ENCODE data around the gene GSTO1.

Gene GSTO1

GRCh38 chr10:104300736-104301292, 46.1 kb downstream of the GSTO1 start:
- TF ChIP-seq GATA2 (IDR thresholded peaks at IDR 0.05; ENCODE audit: low read depth, low read length) (no peak), GATA3 (IDR thresholded peaks at IDR 0.05; ENCODE audit: low read depth, low read length) (no peak)

- TF ChIP-seq GATA3 (IDR thresholded peaks at IDR 0.05; ENCODE audit: low read depth, low read length) (no peak), GATA2 (IDR thresholded peaks at IDR 0.05; ENCODE audit: low read depth, low read length) (no peak)
Measured at GRCh38 chr10:104301907-104302690, 47.4 kb downstream of the GSTO1 start.

DNA sequence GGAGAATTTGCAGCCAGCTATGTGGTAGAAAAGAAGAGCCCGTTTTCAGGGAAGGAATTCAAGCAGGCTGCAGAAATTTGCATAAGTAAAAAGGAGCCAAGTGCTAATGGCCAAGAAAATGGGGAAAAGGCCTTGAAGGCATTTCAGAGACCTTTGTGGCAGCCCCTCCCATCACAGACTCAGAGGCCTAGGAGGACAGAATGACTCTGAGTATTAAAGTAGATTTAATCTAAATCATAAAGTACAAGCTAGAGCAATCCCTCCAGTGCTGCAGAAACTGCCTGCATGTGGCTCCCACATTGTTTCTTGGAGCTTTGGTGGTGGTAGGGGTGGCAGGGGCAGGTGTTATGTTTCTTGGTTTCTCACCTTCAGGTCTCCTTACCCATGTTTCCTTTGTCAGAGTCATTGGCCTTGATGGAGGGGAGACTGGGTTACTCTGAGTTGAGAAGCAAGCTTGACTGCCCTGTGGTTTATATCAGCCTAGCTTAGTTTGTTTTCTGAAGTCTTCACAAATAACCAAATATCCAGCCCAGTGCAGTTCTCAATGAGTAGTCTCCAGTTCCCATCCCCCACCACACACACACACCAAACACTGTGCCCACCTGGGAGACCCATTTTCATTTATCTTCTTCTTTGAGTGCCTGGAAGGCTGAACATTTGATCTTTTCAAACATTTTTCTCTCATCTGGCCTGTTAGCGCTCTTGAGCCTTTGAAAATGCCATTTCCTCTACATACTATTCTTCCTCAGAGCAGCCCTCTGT, 49.1 kb downstream of the GSTO1 start:
- TF ChIP-seq GATA2 (IDR thresholded peaks at IDR 0.05; ENCODE audit: low read depth, low read length) (no peak), GATA3 (IDR thresholded peaks at IDR 0.05; ENCODE audit: low read depth, low read length) (no peak)

- no peak for TF ChIP-seq GATA2 (IDR thresholded peaks at IDR 0.05; ENCODE audit: low read depth, low read length)
- TF ChIP-seq GATA3 (IDR thresholded peaks at IDR 0.05; ENCODE audit: low read depth, low read length), result no peak
Measured at GRCh38 chr10:104304356-104304745, 49.7 kb downstream of the GSTO1 start.

DNA sequence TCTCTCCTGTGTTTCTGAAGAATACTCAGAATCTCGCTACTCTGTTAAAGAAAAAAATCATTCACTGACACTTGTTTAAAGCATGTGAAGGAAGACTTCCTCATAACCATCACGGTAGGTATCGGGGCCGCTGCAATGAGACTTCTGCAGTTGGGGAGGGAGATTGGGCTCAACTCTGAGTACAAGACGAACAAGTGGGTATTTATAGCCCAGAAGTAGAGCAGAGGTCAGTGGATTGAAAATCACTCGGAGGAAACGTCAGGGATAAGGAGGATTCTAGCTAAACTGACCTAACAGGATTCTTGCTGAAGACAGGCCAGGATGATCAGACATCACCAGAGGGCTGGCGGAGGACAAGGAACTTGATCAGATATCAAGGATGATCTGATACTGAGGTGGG, 50.2 kb downstream of the GSTO1 start:
- TF ChIP-seq GATA3 (IDR thresholded peaks at IDR 0.05; ENCODE audit: low read depth, low read length) (no peak), GATA2 (IDR thresholded peaks at IDR 0.05; ENCODE audit: low read depth, low read length) (no peak)

DNA sequence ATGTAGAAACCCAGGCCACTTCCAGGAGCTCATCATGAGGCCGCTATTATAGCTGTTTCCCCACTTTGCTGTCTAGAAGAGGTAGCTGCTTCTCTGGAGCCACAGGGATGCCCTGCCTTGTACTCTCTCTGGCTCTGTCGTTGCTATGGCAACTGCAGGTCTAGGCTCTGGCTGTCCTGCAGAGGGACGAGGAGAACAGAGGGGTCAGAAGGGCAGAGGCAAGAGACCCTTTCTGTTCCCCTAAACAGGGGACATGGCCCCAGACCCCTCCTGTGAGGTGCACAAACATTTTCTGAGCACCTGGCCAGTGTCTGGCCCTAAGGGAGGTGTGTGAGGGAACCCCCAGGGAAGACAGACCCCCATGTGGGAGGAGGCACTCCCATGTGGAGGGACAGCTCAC, 52.2 kb downstream of the GSTO1 start:
- TF ChIP-seq GATA2 (IDR thresholded peaks at IDR 0.05; ENCODE audit: low read depth, low read length), result no peak
- no peak for TF ChIP-seq GATA3 (IDR thresholded peaks at IDR 0.05; ENCODE audit: low read depth, low read length)

DNA sequence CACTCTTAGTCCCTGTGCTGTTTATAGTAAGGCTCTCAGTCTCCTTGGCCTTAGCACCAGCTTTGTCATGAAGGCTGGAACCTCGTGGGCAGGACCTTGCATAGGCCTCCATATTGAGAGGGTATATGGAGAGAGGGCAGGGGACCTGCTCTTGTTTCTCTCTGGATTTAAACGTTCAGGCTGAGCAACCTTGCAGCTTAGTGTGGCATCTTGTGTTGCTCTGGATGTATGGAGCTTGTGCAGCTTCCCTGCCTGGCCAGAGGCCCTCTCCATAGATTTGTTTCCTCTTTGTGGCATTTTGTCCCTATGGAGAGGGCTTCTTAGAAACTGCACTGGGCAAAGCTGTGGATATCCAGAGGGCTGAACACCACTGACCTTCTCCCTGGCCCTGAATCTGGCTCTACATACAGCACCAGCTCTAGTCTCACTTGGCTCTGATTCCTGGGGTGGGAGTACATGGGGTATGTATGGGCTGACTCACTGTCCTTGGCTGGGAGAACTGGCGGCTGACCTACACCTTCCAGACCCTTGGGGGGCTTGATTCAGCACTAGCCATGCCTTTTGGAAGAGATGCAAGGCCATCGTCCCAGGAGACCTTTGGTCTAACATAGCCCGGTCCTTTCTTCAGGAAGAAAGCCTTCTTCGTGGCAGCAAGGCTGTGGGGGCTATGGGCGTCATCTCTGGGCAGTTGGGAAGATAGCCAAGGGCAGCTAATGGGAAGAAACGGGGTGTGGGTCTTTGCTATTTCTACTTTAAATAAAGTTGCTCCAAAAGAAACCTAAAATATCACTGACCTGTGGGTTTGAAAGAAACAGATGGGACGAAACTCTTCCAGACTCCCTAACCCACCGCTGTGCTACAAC, 53.1 kb downstream of the GSTO1 start:
- no peak for TF ChIP-seq GATA2 (IDR thresholded peaks at IDR 0.05; ENCODE audit: low read depth, low read length)
- TF ChIP-seq GATA3 (IDR thresholded peaks at IDR 0.05; ENCODE audit: low read depth, low read length), result no peak

- TF ChIP-seq GATA3 (IDR thresholded peaks at IDR 0.05; ENCODE audit: low read depth, low read length) (no peak), GATA2 (IDR thresholded peaks at IDR 0.05; ENCODE audit: low read depth, low read length) (no peak)
Measured at GRCh38 chr10:104308439-104308903, 53.8 kb downstream of the GSTO1 start.

GRCh38 chr10:104309980-104310978, 55.6 kb downstream of the GSTO1 start:
- TF ChIP-seq GATA3 (IDR thresholded peaks at IDR 0.05; ENCODE audit: low read depth, low read length) (no peak), GATA2 (IDR thresholded peaks at IDR 0.05; ENCODE audit: low read depth, low read length) (peak; percentile 22; the same call in 1 of the 2 replicates)

DNA sequence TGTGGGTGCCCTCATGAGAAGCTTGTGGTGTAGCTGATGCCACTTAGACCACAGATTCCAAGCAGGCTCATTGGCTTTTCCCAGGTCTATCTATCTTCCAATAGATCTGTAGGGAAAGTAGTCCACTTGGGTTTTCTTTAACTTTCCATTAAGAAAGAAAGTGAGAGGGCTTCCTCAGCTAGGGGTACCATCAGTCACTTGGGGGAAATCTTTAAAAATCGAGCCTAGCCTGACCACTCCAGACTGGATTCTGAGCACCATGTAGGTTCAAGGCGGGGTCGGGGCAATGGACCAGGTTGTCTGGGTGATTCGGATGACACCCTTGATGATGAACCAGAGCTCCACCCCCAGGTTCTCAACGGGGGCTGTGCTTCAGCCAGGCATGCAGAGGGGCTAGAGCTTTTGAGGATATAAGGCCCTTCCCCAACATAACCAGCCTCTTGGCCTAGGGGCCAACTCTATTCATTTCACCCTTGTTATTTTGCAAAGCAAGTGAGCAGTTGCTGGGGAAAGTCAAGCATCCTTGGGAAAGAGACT, 56.6 kb downstream of the GSTO1 start:
- no peak for TF ChIP-seq GATA2 (IDR thresholded peaks at IDR 0.05; ENCODE audit: low read depth, low read length)
- no peak for TF ChIP-seq GATA3 (IDR thresholded peaks at IDR 0.05; ENCODE audit: low read depth, low read length)

- TF ChIP-seq GATA2 (IDR thresholded peaks at IDR 0.05; ENCODE audit: low read depth, low read length) (no peak), GATA3 (IDR thresholded peaks at IDR 0.05; ENCODE audit: low read depth, low read length) (no peak)
Measured at GRCh38 chr10:104314591-104315485, 60.1 kb downstream of the GSTO1 start.
